SK-N-SH treated with all-trans-retinoic acid at 6 μM for 48 hours (cell line): ENCODE measurements around the gene BRCA2.

Experiments used
- GLIS3 ChIP-seq: fragments of 250-450 bp; sonication (Bioruptor Pico); IDR thresholded peaks from 2 replicates; pipeline ENCODE4 v1.5.0; 2020; ENCODE audit warnings: mild to moderate bottlenecking, moderate library complexity
- TOX ChIP-seq: fragments of 250-450 bp; sonication (Bioruptor Pico); IDR thresholded peaks from 2 replicates; pipeline ENCODE4 v1.8.0; 2021; ENCODE audit warnings: mild to moderate bottlenecking, moderate library complexity, borderline replicate concordance

GRCh38 chr13:32340914-32341313 lies 25.6 kb downstream of the BRCA2 start:
- TF ChIP-seq GLIS3 (no peak), TOX (CRISPR knock-in tag) (no peak)
